ENCODE results near the gene KRTAP1-5.

KRTAP1-5 gene

GRCh38 chr17:41008811-41009210 is 18.2 kb downstream of the KRTAP1-5 start, which contains the start of gene KRTAP3-1:
Gene KRTAP3-1, minus strand, starts transcription at chr17:41009128. Its CDS starts 54 bp downstream, at chr17:41009074.
- DNase-seq = no peak

- DNase-seq = no peak
These were observed 22.6 kb downstream of the KRTAP1-5 start for GRCh38 chr17:41004397-41004796.

GRCh38 chr17:41003926-41004325 is 23.1 kb downstream of the KRTAP1-5 start:
- DNase-seq = no peak

GRCh38 chr17:41002814-41003213 is 24.2 kb downstream of the KRTAP1-5 start:
- no peak for DNase-seq

- no peak for DNase-seq
These were observed 25.2 kb downstream of the KRTAP1-5 start for GRCh38 chr17:41001795-41002194.

GRCh38 chr17:40999563-40999962 is 27.4 kb downstream of the KRTAP1-5 start, which contains the start of gene KRTAP3-2:
Gene KRTAP3-2, minus strand, starts transcription at chr17:40999906. Its CDS starts 53 bp downstream, at chr17:40999853.
- DNase-seq = peak in 2 of 56 donors; percentile 0 to 3

GRCh38 chr17:40997361-40997760 is 29.6 kb downstream of the KRTAP1-5 start:
- no peak for DNase-seq

GRCh38 chr17:40996829-40997228 is 30.2 kb downstream of the KRTAP1-5 start:
- no peak for DNase-seq

GRCh38 chr17:40995116-40995515 is 31.9 kb downstream of the KRTAP1-5 start:
- DNase-seq = no peak

GRCh38 chr17:40993839-40994238 is 33.2 kb downstream of the KRTAP1-5 start, which contains the start of gene KRTAP3-3:
Gene KRTAP3-3, minus strand, starts transcription at chr17:40994164. Its CDS starts 67 bp downstream, at chr17:40994097.
- peak in 1 of 56 donors; percentile 0 for DNase-seq

- DNase-seq = no peak
These were observed 33.9 kb downstream of the KRTAP1-5 start for GRCh38 chr17:40993084-40993483.

GRCh38 chr17:40992666-40993065 is 34.3 kb downstream of the KRTAP1-5 start:
- DNase-seq = no peak

GRCh38 chr17:40986920-40987319 is 40.1 kb downstream of the KRTAP1-5 start:
- DNase-seq = no peak

- DNase-seq = no peak
These were observed 42.8 kb downstream of the KRTAP1-5 start, which contains the start of gene KRT40 for GRCh38 chr17:40984226-40984625. Gene KRT40, minus strand, starts transcription at chr17:40984326. Its CDS starts 53 bp downstream, at chr17:40984273.

GRCh38 chr17:40981115-40981514 is 45.9 kb downstream of the KRTAP1-5 start:
- DNase-seq = no peak

- peak in 23 of 56 donors; percentile 1 to 46 (median 12) for DNase-seq
These were observed 46.4 kb downstream of the KRTAP1-5 start for GRCh38 chr17:40980596-40980995.

GRCh38 chr17:40980117-40980516 is 46.9 kb downstream of the KRTAP1-5 start:
- no peak for DNase-seq

- DNase-seq = no peak
These were observed 48.3 kb downstream of the KRTAP1-5 start for GRCh38 chr17:40978575-40979151.

All from amygdala (tissue), 56 donors.